GM23248 (cell line): Measurements from ENCODE around the gene STH.

Experiments
- EZH2 ChIP-seq: fragments of 200-600 bp; sonication (generic); IDR thresholded peaks from 2 replicates; pipeline ENCODE4 v1.6.1; 2018; ENCODE audit warnings: antibody characterized with exemption, mild to moderate bottlenecking; ENCODE audit not compliant: insufficient read depth, poor library complexity, severe bottlenecking
- EZH2phosphoT487 ChIP-seq: fragments of 200-600 bp; sonication (generic); IDR thresholded peaks from 2 replicates; pipeline ENCODE4 v1.6.1; 2018; ENCODE audit warnings: antibody characterized with exemption, moderate library complexity, mild to moderate bottlenecking, low read depth; ENCODE audit not compliant: insufficient read depth

DNA sequence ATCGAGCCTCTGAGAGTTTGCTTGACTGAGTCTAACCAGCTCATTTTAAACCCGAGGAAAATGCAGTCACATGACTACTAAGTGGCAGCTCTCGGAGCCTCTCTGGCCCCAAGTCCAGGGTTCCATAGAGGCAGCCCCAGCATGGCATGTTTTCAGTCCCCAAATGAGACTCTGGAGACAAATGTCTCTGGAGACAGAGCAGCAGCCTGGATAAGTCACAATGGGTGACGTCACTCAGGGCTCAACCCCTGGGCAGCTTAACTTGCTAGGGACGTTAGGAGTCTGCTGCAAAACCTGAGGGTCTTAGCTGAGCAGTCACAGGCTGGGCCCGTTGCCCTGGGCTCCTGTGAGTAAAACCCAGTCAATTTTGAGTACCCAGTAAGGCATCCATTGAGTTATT lies 6.9 kb upstream of the STH start:
- TF ChIP-seq EZH2phosphoT487 (no peak), EZH2 (no peak)
